Diencephalon (tissue), 1 donor: ENCODE measurements around the gene MXD4. TPM values are rescaled to one million over a fixed set of nuclear protein-coding genes. Genes with fewer than 3 reads are reported as not detected.

Source experiments
- small RNA-seq: library from RNA; depleted of rRNA; stranded (forward); fragments of <200 nt; gene quantifications from one replicate; pipeline ENCODE3, GENCODE V24; 2014
- total RNA-seq: library from RNA; depleted of rRNA; stranded (reverse); fragments of >200 nt; gene quantifications from one replicate; pipeline ENCODE4 v1.2.3, GENCODE V29; 2014

MXD4 gene
- 22.1 TPM for total RNA-seq

DNA sequence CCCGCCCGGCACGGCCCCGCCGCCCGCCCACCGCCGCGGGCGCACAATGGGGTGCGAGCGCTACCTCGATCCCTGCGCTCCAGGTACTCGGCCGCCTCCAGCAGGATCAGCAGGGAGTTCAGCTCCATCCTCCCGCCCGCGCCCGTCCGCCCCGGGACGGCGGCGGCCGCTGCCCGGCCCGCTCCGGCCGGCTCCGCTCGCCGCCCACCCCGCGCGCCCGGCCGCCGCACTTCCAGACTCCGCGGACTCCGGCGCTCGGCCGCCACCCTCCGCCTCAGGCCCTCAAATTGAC is at the start of gene MXD4:
MXD4 (minus strand) TSS at position 257 of the 292 bp plus-strand sequence; CDS start at position 128, 129 bp downstream.

GRCh38 chr4:2241410-2242353 is 20.2 kb downstream of the MXD4 start, which contains the start of the genes HAUS3 and POLN:
Gene HAUS3 (minus strand): TSS chr4:2242121. CDS start chr4:2240946, 1,175 bp downstream.
Gene POLN (minus strand): TSS chr4:2242121. CDS start chr4:2229231, 12,890 bp downstream.

Small RNA genes lying within 50 kb of the gene (small RNA-seq; reads per million reads assigned to genes)
- gene COX6B1P5: not detected

Other genes starting within 250 kb of the MXD4 start
- 25.6 TPM for gene NAT8L, start 202.8 kb downstream of the MXD4 start, total RNA-seq
- 33.7 TPM for gene HAUS3, start 20.0 kb downstream of the MXD4 start, total RNA-seq
- gene POLN, start 20.0 kb downstream of the MXD4 start, total RNA-seq: 6.5 TPM
- gene ZFYVE28, start 156.5 kb upstream of the MXD4 start, total RNA-seq: 5.8 TPM
- gene CFAP99, start 156.8 kb upstream of the MXD4 start, total RNA-seq: 0.69 TPM
- gene RNF4, start 207.0 kb upstream of the MXD4 start, total RNA-seq: 47.7 TPM